Skeletal muscle cell (primary cell): ENCODE results near the gene OXSM.

ENCODE experiments used
- DNase-seq: peaks from one replicate; pipeline ENCODE4 v3.0.0-alpha.2; 2010; ENCODE audit warnings: low read depth
- H3K4me3 ChIP-seq: 2 replicates; pipeline ENCODE4 v1.5.1; 2011; ENCODE audit warnings: low read depth, mild to moderate bottlenecking, control low read depth, low read length, moderate library complexity

OXSM gene

GRCh38 chr3:25789596-25790556 is at the start of gene OXSM:
Gene OXSM (plus strand): TSS chr3:25790090. CDS start chr3:25791021, 931 bp downstream.
- peak within 1 kb of the TSS; percentile 64 for H3K4me3 ChIP-seq

DNA sequence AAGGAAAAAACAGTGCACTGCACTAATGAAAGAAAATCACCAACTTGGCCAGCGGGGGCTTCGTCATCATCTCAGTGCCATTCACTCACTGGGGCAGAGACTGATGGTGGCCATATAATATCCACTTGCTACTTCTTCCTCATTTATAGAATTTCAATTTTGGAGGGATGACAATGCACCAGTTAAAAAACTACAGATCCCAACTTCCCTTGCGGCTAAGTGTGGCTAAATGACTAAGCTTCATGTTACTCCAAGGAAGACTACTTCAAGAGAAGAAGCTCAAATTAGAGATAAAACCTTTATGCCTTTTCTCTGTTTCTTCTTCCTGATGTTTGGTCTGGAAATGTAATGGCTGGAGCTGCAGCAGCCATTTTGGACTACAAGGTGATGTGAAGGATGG is 45.4 kb upstream of the OXSM start:
- H3K4me3 ChIP-seq, result no peak overlapping the region
- no peak for DNase-seq

More at GRCh38 chr3:25789596-25790556, at the start of gene OXSM:
- DNase-seq, result peak; percentile 93

GRCh38 chr3:25747033-25747432 is 42.9 kb upstream of the OXSM start:
- DNase-seq, result no peak
- no peak overlapping the region for H3K4me3 ChIP-seq

- no peak for DNase-seq
- no peak overlapping the region for H3K4me3 ChIP-seq
These were observed 41.7 kb upstream of the OXSM start for GRCh38 chr3:25748189-25748588.

- H3K4me3 ChIP-seq, result no peak overlapping the region
- no peak for DNase-seq
These were observed 40.8 kb upstream of the OXSM start for GRCh38 chr3:25749031-25749581.

DNA sequence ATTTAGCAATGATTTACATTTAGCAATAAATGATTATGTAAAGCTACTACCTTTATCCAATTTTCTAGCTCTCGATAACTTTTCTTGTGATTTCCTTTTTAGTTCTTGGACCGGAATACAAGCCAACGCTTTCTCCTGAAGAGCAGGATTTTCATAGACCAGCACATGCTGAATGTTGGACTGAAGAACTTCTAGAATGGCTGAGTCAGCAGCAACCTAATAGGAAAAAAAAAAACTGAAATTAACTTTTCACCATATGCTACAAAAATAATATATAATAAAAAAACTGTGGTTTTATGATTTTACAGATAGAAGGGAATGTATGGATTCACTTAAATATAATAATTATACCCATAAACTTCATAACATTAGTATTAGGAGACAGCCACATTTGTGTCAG is 38.8 kb upstream of the OXSM start:
- H3K4me3 ChIP-seq, result no peak overlapping the region
- DNase-seq, result no peak

DNA sequence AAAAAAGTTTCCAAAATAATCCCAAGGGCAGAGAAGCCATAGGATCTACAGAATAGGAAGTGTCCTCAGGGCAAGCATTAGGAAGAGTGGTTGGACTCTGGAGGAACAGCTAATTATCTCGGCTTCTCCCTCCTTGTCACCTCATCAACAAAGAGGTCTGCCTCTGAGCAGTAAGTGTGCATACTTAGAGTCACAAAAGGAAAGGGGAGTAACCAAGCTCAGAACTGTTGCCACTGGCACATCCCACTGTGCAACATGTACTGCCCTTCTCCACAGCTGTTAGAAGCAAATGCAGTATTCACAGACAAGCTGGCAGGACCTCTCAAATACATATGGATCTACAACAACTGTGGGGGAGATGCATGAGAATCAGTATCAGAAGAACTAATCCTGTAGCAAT is 38.2 kb upstream of the OXSM start:
- H3K4me3 ChIP-seq, result no peak overlapping the region
- no peak for DNase-seq

- DNase-seq, result no peak
- no peak overlapping the region for H3K4me3 ChIP-seq
These were observed 21.0 kb upstream of the OXSM start for GRCh38 chr3:25768851-25769250.

GRCh38 chr3:25775936-25776335 is 14.0 kb upstream of the OXSM start:
- DNase-seq, result no peak
- no peak overlapping the region for H3K4me3 ChIP-seq

- H3K4me3 ChIP-seq, result no peak overlapping the region
These were observed 9.3 kb upstream of the OXSM start for GRCh38 chr3:25780618-25781017.

GRCh38 chr3:25781145-25781757 is 8.6 kb upstream of the OXSM start:
- no peak overlapping the region for H3K4me3 ChIP-seq
- no peak for DNase-seq

More at GRCh38 chr3:25780618-25781017, 9.3 kb upstream of the OXSM start:
- DNase-seq, result no peak

DNA sequence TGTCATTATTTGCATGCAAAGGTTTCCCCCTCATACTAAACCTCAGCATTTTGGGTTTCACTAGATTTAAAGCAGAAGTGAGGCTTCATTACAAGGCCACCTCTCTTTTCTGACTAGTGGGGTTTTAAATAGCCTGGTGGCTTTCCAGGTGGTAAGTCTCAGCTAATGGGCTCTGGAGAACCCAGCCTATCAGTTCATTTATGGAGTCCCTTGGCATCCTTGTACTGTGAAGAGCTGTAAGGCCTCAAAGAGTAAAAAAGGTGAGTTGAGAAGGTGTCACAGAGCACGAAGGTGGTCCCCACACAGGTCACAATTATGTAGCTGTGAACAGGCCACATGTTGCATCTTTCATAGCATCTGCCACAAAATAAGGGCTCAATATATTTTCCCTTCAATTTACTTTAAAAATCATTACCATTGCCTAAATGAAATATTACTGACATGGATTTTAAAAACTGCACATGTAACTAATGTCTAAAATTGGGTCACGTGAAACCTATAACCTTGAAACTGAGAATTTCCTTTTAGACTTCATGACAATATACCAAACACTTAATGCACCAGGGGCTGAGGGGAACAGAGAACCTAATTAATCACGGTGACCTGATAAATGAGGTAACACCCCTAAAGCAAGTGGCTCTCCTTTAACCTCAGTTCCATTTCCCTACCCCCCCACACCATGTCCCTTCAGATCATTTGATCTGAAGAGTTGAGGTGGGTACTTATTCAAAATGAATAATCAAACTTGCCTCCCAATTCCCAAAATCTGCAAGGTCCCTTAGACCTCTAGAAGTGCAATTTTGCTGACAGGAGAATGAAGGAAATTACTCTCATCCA is 7.9 kb upstream of the OXSM start:
- peak overlapping the region; percentile 60 for H3K4me3 ChIP-seq
- DNase-seq, result no peak

GRCh38 chr3:25782636-25782937 is 7.3 kb upstream of the OXSM start:
- DNase-seq, result no peak
- peak overlapping the region; percentile 60 for H3K4me3 ChIP-seq

DNA sequence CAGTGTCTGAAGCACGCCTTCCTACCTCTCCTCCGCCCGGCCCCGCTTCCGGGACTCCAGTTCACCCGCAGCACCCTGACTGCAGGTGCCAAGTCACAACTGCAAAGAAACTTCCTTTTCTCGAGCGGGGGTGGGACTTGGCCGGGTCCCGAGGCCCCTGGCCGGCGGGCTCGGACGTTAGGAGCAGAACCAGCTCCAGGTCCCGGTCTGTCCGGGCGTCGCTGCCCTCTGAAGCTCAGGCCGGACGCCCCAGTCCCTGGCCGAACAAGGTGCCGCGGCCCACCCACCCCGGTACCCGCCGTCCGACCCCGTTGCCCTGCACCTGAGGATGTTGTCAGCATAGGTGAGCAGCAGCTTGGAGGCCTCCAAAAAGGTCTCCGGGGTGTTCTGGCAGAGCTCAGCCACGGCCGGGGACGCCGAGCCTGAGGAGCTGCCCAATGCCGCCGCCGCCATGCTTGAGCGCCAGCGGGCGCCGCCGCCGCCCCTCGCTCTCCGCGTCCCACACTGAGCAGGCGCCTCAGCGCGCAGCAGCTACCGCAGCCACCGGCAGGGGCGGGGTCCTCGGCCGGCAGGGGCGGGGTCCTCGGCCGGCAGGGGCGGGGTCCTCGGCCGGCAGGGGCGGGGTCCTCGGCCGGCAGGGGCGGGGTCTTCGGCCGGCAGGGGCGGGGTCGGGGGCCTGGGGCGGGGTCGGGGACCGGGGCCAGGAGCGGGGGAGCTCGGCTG is 6.8 kb upstream of the OXSM start, which contains the start of gene NGLY1:
TSS of gene NGLY1 (minus strand) at position 506 of the 723 bp plus-strand sequence. CDS start at position 453, 53 bp downstream.
- peak; percentile 34 for DNase-seq

DNA sequence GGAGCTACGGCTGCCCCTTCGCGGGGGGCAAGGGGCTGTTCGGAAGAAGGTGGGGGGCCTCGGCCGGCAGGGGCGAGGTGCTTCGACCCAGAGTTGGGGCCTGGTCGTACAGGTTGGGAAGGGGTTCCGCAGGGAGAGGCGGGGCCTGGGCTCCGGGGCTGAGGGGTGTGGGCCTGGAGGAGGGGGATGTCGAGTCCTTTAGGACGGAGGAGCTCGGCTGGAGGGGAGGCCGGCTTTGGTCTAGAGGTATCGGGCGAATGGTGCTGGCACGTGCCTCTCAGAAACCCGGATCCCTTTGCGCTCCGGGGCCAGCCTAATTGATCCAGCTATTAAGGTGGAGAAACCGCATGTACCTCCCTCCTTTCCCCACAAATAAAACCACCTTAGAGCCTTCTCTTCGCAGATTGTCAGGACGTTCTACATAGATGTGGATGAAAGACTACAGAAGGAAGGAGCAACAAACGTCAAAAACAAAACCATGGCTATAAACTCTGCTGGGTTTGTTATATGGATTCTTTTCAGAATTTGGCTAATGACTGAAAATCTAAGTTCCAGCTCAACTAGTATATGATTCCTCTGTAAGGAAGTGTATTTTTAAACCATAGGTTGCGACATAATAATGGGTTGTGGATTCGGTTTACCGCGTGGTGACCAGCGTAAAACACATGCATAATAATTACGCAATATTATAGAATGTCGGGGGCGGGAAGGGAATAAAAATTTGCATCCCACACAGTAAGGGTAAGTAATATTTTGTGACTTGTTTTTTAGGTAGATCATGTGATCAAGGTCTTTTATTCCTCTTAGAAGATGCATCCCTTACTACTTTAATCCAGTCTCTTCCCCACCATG is 6.0 kb upstream of the OXSM start:
- DNase-seq, result peak; percentile 35

More for the DNA sequence above, 6.8 kb upstream of the OXSM start, which contains the start of gene NGLY1:
- H3K4me3 ChIP-seq, result peak within 1 kb of the TSS; percentile 70

GRCh38 chr3:25784971-25785370 is 4.9 kb upstream of the OXSM start:
- DNase-seq, result no peak
- H3K4me3 ChIP-seq, result no peak overlapping the region

More for the DNA sequence above, 6.0 kb upstream of the OXSM start:
- peak overlapping the region; percentile 70 for H3K4me3 ChIP-seq

DNA sequence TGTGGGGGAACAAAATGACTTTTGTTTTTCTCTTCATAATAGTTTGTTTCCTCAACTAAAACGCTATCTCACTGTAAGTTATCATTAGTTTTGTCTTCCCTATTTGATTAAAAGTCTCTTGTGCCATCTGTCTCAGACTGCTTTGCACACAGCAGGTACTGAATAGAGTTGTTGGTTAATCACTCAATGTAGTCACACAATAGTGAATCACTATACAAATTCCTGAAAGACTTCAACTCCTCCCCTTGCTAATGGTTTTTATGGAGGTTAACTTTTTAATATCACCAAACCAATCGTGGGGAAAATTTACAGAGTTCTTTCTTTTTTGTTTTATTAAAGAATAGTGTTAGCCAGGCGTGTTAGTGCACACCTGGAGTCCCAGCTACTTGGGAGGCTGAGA is 4.1 kb upstream of the OXSM start:
- H3K4me3 ChIP-seq, result no peak overlapping the region
- DNase-seq, result no peak

GRCh38 chr3:25787689-25788088 is 2.2 kb upstream of the OXSM start:
- no peak for DNase-seq
- no peak overlapping the region for H3K4me3 ChIP-seq
